ENCODE data around the gene ZBTB20.

The ZBTB20 gene

GRCh38 chr3:114460459-114460858 is 686.6 kb downstream of the ZBTB20 start:
- Histone ChIP-seq H3F3A (ENCODE audit: insufficient read depth) (peaks cover 4% of the 10 kb centered on the region; the same call in 1 of the 2 replicates), H3K9me3 (ENCODE audit: insufficient read depth, low read length) (no peaks in the 10 kb centered on the region), H2AFZ (ENCODE audit: low read depth, low read length, severe bottlenecking) (no peak overlapping the region), H3K9ac (ENCODE audit: low read length) (no peak overlapping the region), H3K79me2 (ENCODE audit: insufficient read depth, low read length) (no peaks in the 10 kb centered on the region), H3K36me3 (ENCODE audit: low read length) (no peaks in the 10 kb centered on the region), H3K9me2 (replicated peaks; ENCODE audit: insufficient read depth, low read length) (no peaks in the 10 kb centered on the region), H3K4me3 (ENCODE audit: insufficient read depth, low read length, poor library complexity, severe bottlenecking) (no peak overlapping the region), H4K20me1 (ENCODE audit: low read depth, low read length) (no peaks in the 10 kb centered on the region), H3K27me3 (ENCODE audit: low read length) (no peaks in the 10 kb centered on the region), H3K27ac (ENCODE audit: low read depth, low read length) (no peak overlapping the region), H3K4me2 (ENCODE audit: low read depth, low read length, poor library complexity, severe bottlenecking) (no peak overlapping the region)
- TF ChIP-seq EZH2phosphoT487 (conservative IDR thresholded peaks at IDR 0.05; ENCODE audit: low read length) (no peak), CTCF (IDR thresholded peaks at IDR 0.05; ENCODE audit: insufficient read depth, low read length, poor library complexity, severe bottlenecking) (no peak)

- H3K79me2 ChIP-seq (ENCODE audit: insufficient read depth, low read length) = no peaks in the 10 kb centered on the region
- H3K4me2 ChIP-seq (ENCODE audit: low read depth, low read length, poor library complexity, severe bottlenecking) = peak overlapping the region; percentile 83
- no peak for TF ChIP-seq CTCF (IDR thresholded peaks at IDR 0.05; ENCODE audit: insufficient read depth, low read length, poor library complexity, severe bottlenecking)
- TF ChIP-seq EZH2phosphoT487 (conservative IDR thresholded peaks at IDR 0.05; ENCODE audit: low read length) = no peak
- no peak overlapping the region for H3K4me3 ChIP-seq (ENCODE audit: insufficient read depth, low read length, poor library complexity, severe bottlenecking)
- peaks cover 26% of the 10 kb centered on the region for H3F3A ChIP-seq (ENCODE audit: insufficient read depth)
- no peaks in the 10 kb centered on the region for H4K20me1 ChIP-seq (ENCODE audit: low read depth, low read length)
- H3K9me2 ChIP-seq (replicated peaks; ENCODE audit: insufficient read depth, low read length) = no peaks in the 10 kb centered on the region
- H3K27ac ChIP-seq (ENCODE audit: low read depth, low read length) = no peak overlapping the region
- no peaks in the 10 kb centered on the region for H3K9me3 ChIP-seq (ENCODE audit: insufficient read depth, low read length)
- H3K9ac ChIP-seq (ENCODE audit: low read length) = no peak overlapping the region
- no peaks in the 10 kb centered on the region for H3K36me3 ChIP-seq (ENCODE audit: low read length)
- no peak overlapping the region for H2AFZ ChIP-seq (ENCODE audit: low read depth, low read length, severe bottlenecking)
- no peaks in the 10 kb centered on the region for H3K27me3 ChIP-seq (ENCODE audit: low read length)
Observed at GRCh38 chr3:114456742-114457141, 690.3 kb downstream of the ZBTB20 start.

GRCh38 chr3:114455432-114455831 is 691.7 kb downstream of the ZBTB20 start:
- no peaks in the 10 kb centered on the region for H3K27me3 ChIP-seq (ENCODE audit: low read length)
- H3K4me3 ChIP-seq (ENCODE audit: insufficient read depth, low read length, poor library complexity, severe bottlenecking) = no peak overlapping the region
- H3K9ac ChIP-seq (ENCODE audit: low read length) = 0 out of 2 replicates have a peak overlapping the region, but pooled peaks have one; percentile 52
- peak overlapping the region; percentile 72 for H2AFZ ChIP-seq (ENCODE audit: low read depth, low read length, severe bottlenecking)
- H3K27ac ChIP-seq (ENCODE audit: low read depth, low read length) = 0 out of 2 replicates have a peak overlapping the region, but pooled peaks have one; percentile 11
- no peaks in the 10 kb centered on the region for H3K36me3 ChIP-seq (ENCODE audit: low read length)
- H3K4me2 ChIP-seq (ENCODE audit: low read depth, low read length, poor library complexity, severe bottlenecking) = peak overlapping the region; percentile 83
- no peaks in the 10 kb centered on the region for H4K20me1 ChIP-seq (ENCODE audit: low read depth, low read length)
- TF ChIP-seq EZH2phosphoT487 (conservative IDR thresholded peaks at IDR 0.05; ENCODE audit: low read length) = no peak
- TF ChIP-seq CTCF (IDR thresholded peaks at IDR 0.05; ENCODE audit: insufficient read depth, low read length, poor library complexity, severe bottlenecking) = no peak
- no peaks in the 10 kb centered on the region for H3K79me2 ChIP-seq (ENCODE audit: insufficient read depth, low read length)
- peaks cover 39% of the 10 kb centered on the region for H3F3A ChIP-seq (ENCODE audit: insufficient read depth)
- no peaks in the 10 kb centered on the region for H3K9me2 ChIP-seq (replicated peaks; ENCODE audit: insufficient read depth, low read length)
- H3K9me3 ChIP-seq (ENCODE audit: insufficient read depth, low read length) = no peaks in the 10 kb centered on the region

All from SU-DHL-6 (cell line).